Keratinocyte (primary cell): ENCODE data around the gene KRT1.

Source experiments
- CTCF ChIP-seq, 3 experiments: IDR thresholded peaks in 1 of 3; conservative IDR thresholded peaks in 1 of 3; optimal IDR thresholded peaks in 1 of 3; 2 replicates in 2 of 3; 3 replicates in 1 of 3; pipeline versions ENCODE3 to v1.5.1; 2011; ENCODE audit warnings: low read length in 3 of 3, mild to moderate bottlenecking in 3 of 3, moderate library complexity in 2 of 3, control low read depth in 1 of 3, inconsistent platforms in 1 of 3; ENCODE audit not compliant: insufficient read depth in 2 of 3; ENCODE audit errors: extremely low read depth in 1 of 3
- EZH2 ChIP-seq: IDR thresholded peaks from one replicate; pipeline ENCODE4 v1.6.1; 2012; ENCODE audit warnings: inconsistent platforms, mild to moderate bottlenecking, low read length, moderate library complexity

- no peak for TF ChIP-seq CTCF (optimal IDR thresholded peaks at IDR 0.05 in 1 of 3, IDR thresholded peaks at IDR 0.05 in 1 of 3, conservative IDR thresholded peaks at IDR 0.05 in 1 of 3; ENCODE audit: extremely low read depth in 1 of 3, insufficient read depth in 2 of 3, low read length in 3 of 3)
- peak; percentile 36 for TF ChIP-seq EZH2
These were observed 11.1 kb upstream of the KRT1 start for GRCh38 chr12:52691076-52691840.
